CD14-positive monocyte (primary cell): ENCODE measurements around the gene PDILT. TPM values are rescaled to one million over a fixed set of nuclear protein-coding genes. Genes with fewer than 3 reads are reported as not detected.

ENCODE experiments used
- DNase-seq, 3 donors: peaks; one replicate each; pipeline ENCODE4 v3.0.0-alpha.2; 2011 to 2022
- H2AFZ ChIP-seq: 2 replicates; pipeline ENCODE4 v1.6.0; 2012; ENCODE audit warnings: mild to moderate bottlenecking, low read depth, low read length, inconsistent platforms; ENCODE audit not compliant: insufficient read depth, poor library complexity, severe bottlenecking
- H3K27ac ChIP-seq, 2 donors: 1 replicate in 1 of 2; 2 replicates in 1 of 2; pipeline ENCODE4 v1.5.1; 2012 to 2013; ENCODE audit warnings: low read length in 2 of 2, control low read depth in 1 of 2, inconsistent platforms in 1 of 2, low read depth in 1 of 2, mild to moderate bottlenecking in 1 of 2
- H3K27me3 ChIP-seq, 2 donors: one replicate each; pipeline versions ENCODE4 v1.6.0 to v1.6.1; 2011 to 2013; ENCODE audit warnings: low read length in 2 of 2; ENCODE audit not compliant: control insufficient read depth in 2 of 2, insufficient read depth in 2 of 2
- H3K36me3 ChIP-seq, 2 donors: replicated peaks in 1 of 2; 1 replicate in 1 of 2; 2 replicates in 1 of 2; pipeline versions ENCODE4 v1.5.1 to v1.6.1; 2012 to 2013; ENCODE audit warnings: low read length in 2 of 2, control low read depth in 1 of 2, inconsistent platforms in 1 of 2, mild to moderate bottlenecking in 1 of 2; ENCODE audit not compliant: insufficient read depth in 2 of 2, control insufficient read depth in 1 of 2
- H3K4me1 ChIP-seq, 2 donors: 1 replicate in 1 of 2; 2 replicates in 1 of 2; pipeline versions ENCODE4 v1.5.1 to v1.6.1; 2012 to 2013; ENCODE audit warnings: low read length in 2 of 2, control low read depth in 1 of 2, inconsistent platforms in 1 of 2, mild to moderate bottlenecking in 1 of 2, moderate library complexity in 1 of 2; ENCODE audit not compliant: insufficient read depth in 2 of 2, control insufficient read depth in 1 of 2
- H3K4me2 ChIP-seq: replicated peaks from 2 replicates; pipeline ENCODE3; 2012; ENCODE audit warnings: low read length, moderate library complexity, mild to moderate bottlenecking; ENCODE audit not compliant: poor library complexity, severe bottlenecking; ENCODE audit errors: extremely low read depth
- H3K4me3 ChIP-seq, 3 experiments: fragments of 200-600 bp in 1 of 3; sonication (generic) in 1 of 3; replicated peaks in 1 of 3; 1 replicate in 2 of 3; 2 replicates in 1 of 3; pipeline ENCODE4 v1.5.1; 2011 to 2013; ENCODE audit warnings: low read length in 3 of 3, mild to moderate bottlenecking in 3 of 3, control low read depth in 2 of 3, low read depth in 2 of 3, inconsistent platforms in 1 of 3, moderate library complexity in 1 of 3
- H3K79me2 ChIP-seq: 2 replicates; pipeline ENCODE4 v1.6.0; 2012; ENCODE audit warnings: mild to moderate bottlenecking, control low read depth, inconsistent platforms, low read length, moderate library complexity; ENCODE audit not compliant: insufficient read depth
- H3K9ac ChIP-seq: 2 replicates; pipeline ENCODE4 v1.6.0; 2017; ENCODE audit warnings: low read length, mild to moderate bottlenecking; ENCODE audit not compliant: insufficient read depth, poor library complexity, severe bottlenecking
- H3K9me3 ChIP-seq, 2 donors: replicated peaks in 1 of 2; 1 replicate in 1 of 2; 2 replicates in 1 of 2; pipeline versions ENCODE4 v1.5.1 to v1.6.1; 2012 to 2013; ENCODE audit warnings: low read length in 2 of 2, control low read depth in 1 of 2; ENCODE audit not compliant: control insufficient read depth in 1 of 2, insufficient read depth in 1 of 2
- H4K20me1 ChIP-seq: 2 replicates; pipeline ENCODE4 v1.6.0; 2012; ENCODE audit warnings: mild to moderate bottlenecking, low read length, control low read depth, moderate library complexity; ENCODE audit not compliant: insufficient read depth
- H3K27ac Mint-ChIP-seq, 7 donors: one replicate each; pipeline ENCODE4 v1.8.0; 2020; ENCODE audit warnings: mild to moderate bottlenecking in 7 of 7, mixed read lengths in 7 of 7, moderate library complexity in 6 of 7, inconsistent platforms in 2 of 7
- H3K27me3 Mint-ChIP-seq, 3 donors: one replicate each; pipeline ENCODE4 v1.8.0; 2021 to 2022; ENCODE audit warnings: low read depth in 3 of 3, mild to moderate bottlenecking in 3 of 3, mixed read lengths in 3 of 3, moderate library complexity in 3 of 3, inconsistent platforms in 1 of 3
- H3K36me3 Mint-ChIP-seq, 2 donors: one replicate each; pipeline ENCODE4 v1.8.0; 2020; ENCODE audit warnings: mixed read lengths in 2 of 2, inconsistent platforms in 1 of 2, mild to moderate bottlenecking in 1 of 2
- H3K4me1 Mint-ChIP-seq: one replicate; pipeline ENCODE4 v1.8.0; 2020; ENCODE audit warnings: mild to moderate bottlenecking, mixed read lengths
- H3K4me3 Mint-ChIP-seq, 2 donors: one replicate each; pipeline ENCODE4 v1.8.0; 2020; ENCODE audit warnings: mild to moderate bottlenecking in 2 of 2, mixed read lengths in 2 of 2, moderate library complexity in 1 of 2
- H3K9me3 Mint-ChIP-seq, 7 donors: one replicate each; pipeline ENCODE4 v1.8.0; 2020 to 2022; ENCODE audit warnings: mixed read lengths in 7 of 7, mild to moderate bottlenecking in 6 of 7, moderate library complexity in 6 of 7, inconsistent platforms in 2 of 7
- CTCF ChIP-seq: fragments of 200-600 bp; IDR thresholded peaks from one replicate; pipeline ENCODE4 v1.8.0; 2022; ENCODE audit warnings: antibody characterized with exemption, mild to moderate bottlenecking
- WGBS: methylation state at CpG from one replicate; pipeline ENCODE4 v1.1.5; 2013; ENCODE audit warnings: missing lambda C conversion rate; ENCODE audit not compliant: insufficient coverage; 5-methylcytosine and 5-hydroxymethylcytosine counted together
- intact Hi-C, 2 donors: fragments of 100-400 bp; cut with micrococcal nuclease; formaldehyde crosslinking; loops; one replicate each; pipeline versions ENCODE4 v1.15.0 to v1.15.1; 2023
- polyA plus RNA-seq, 3 donors: library from polyadenylated mRNA; depleted of rRNA in 1 of 3; unstranded in 2 of 3; stranded (reverse) in 1 of 3; fragments of 300-500 nt in 2 of 3; fragments of >200 nt in 1 of 3; fragmentation: Illumina TruSeq in 2 of 3; gene quantifications; 1 replicate in 2 of 3; 2 replicates in 1 of 3; pipeline ENCODE4 v1.2.3, GENCODE V29; 2012 to 2021

Gene PDILT
- polyA plus RNA-seq, 3 donors, result not detected

- Mint-ChIP-seq H3K4me1 (no peaks in the 10 kb centered on the region), H3K27ac (no peak overlapping the region), H3K4me3 (no peak overlapping the region), H3K9me3 (peaks cover 0 to 5% (median 0%) of the 10 kb centered on the region in 7 donors), H3K27me3 (peaks cover 3 to 8% (median 3%) of the 10 kb centered on the region in 3 donors), H3K36me3 (no peaks in the 10 kb centered on the region)
- Histone ChIP-seq H3K4me1 (no peaks in the 10 kb centered on the region), H4K20me1 (no peaks in the 10 kb centered on the region), H3K4me2 (no peak overlapping the region), H3K36me3 (no peaks in the 10 kb centered on the region), H3K9ac (no peak overlapping the region), H3K27me3 (no peaks in the 10 kb centered on the region), H3K9me3 (no peaks in the 10 kb centered on the region), H3K79me2 (no peaks in the 10 kb centered on the region), H2AFZ (no peak overlapping the region), H3K27ac (no peak overlapping the region), H3K4me3 (no peak overlapping the region)
- intact Hi-C loops, result no loop called here
- WGBS, result 60% methylated on average over 1 of the region's 3 CpGs
- DNase-seq, result no peak
- no peak for TF ChIP-seq CTCF
Measured at GRCh38 chr16:20326321-20326720, 78.2 kb downstream of the PDILT start.

- Histone ChIP-seq H3K4me3 (no peak overlapping the region), H3K36me3 (no peaks in the 10 kb centered on the region), H3K79me2 (no peaks in the 10 kb centered on the region), H3K27ac (no peak overlapping the region), H3K4me1 (no peaks in the 10 kb centered on the region), H3K27me3 (no peaks in the 10 kb centered on the region), H4K20me1 (no peaks in the 10 kb centered on the region), H3K9ac (no peak overlapping the region), H2AFZ (no peak overlapping the region), H3K9me3 (no peaks in the 10 kb centered on the region), H3K4me2 (no peak overlapping the region)
- WGBS, result no CpG with 5 or more reads among the region's 3 CpGs
- DNase-seq, result no peak
- no peak for TF ChIP-seq CTCF
- Mint-ChIP-seq H3K27me3 (peaks cover 3 to 6% (median 3%) of the 10 kb centered on the region in 3 donors), H3K27ac (no peak overlapping the region), H3K9me3 (peaks cover 0 to 6% (median 0%) of the 10 kb centered on the region in 7 donors), H3K4me1 (no peaks in the 10 kb centered on the region), H3K4me3 (no peak overlapping the region), H3K36me3 (no peaks in the 10 kb centered on the region)
- intact Hi-C loops, result no loop called here
Measured at GRCh38 chr16:20325005-20325404, 79.5 kb downstream of the PDILT start.
